Bronchial epithelial cell (primary cell): ENCODE measurements around the gene LEF1. TPM values are rescaled to one million over a fixed set of nuclear protein-coding genes. Genes with fewer than 3 reads are reported as not detected.

Experiments
- DNase-seq: peaks from one replicate; pipeline ENCODE4 v3.0.0-alpha.2; 2010; ENCODE audit warnings: low read depth
- FAIRE-seq: peaks from 2 replicates; lab custom pipeline; 2011; peaks lifted over from hg19 to GRCh38; lab: Jason Lieb, UNC
- H3K27me3 ChIP-seq: 2 replicates; pipeline ENCODE4 v1.5.1; 2011; ENCODE audit warnings: low read length; ENCODE audit not compliant: control insufficient read depth, insufficient read depth
- H3K36me3 ChIP-seq: 2 replicates; pipeline ENCODE4 v1.5.1; 2011; ENCODE audit warnings: low read length; ENCODE audit not compliant: control insufficient read depth, insufficient read depth
- H3K4me3 ChIP-seq: 2 replicates; pipeline ENCODE4 v1.5.1; 2011; ENCODE audit warnings: mild to moderate bottlenecking, low read depth, low read length, control low read depth
- CTCF ChIP-seq: IDR thresholded peaks from 2 replicates; pipeline ENCODE4 v1.5.1; 2011; ENCODE audit warnings: mild to moderate bottlenecking, moderate library complexity, low read length, control low read depth, inconsistent platforms; ENCODE audit not compliant: insufficient read depth, severe bottlenecking
- total RNA-seq: library from RNA; depleted of rRNA; stranded (reverse); fragments of >200 nt; gene quantifications from 2 replicates; pipeline ENCODE4 v1.2.1, GENCODE V29; 2014

The LEF1 gene
- total RNA-seq, 1 donor from 2014 or later = not detected

GRCh38 chr4:108070775-108071174 lies 98.0 kb downstream of the LEF1 start:
- Histone ChIP-seq H3K27me3 (peaks cover 3% of the 10 kb centered on the region), H3K36me3 (no peaks in the 10 kb centered on the region), H3K4me3 (no peak overlapping the region)
- no peak for FAIRE-seq
- no peak for TF ChIP-seq CTCF
- DNase-seq = no peak

GRCh38 chr4:108068442-108068841 lies 100.3 kb downstream of the LEF1 start:
- TF ChIP-seq CTCF = no peak
- no peak for DNase-seq
- H3K36me3 ChIP-seq = no peaks in the 10 kb centered on the region
- H3K4me3 ChIP-seq = no peak overlapping the region
- no peak for FAIRE-seq
- peaks cover 3% of the 10 kb centered on the region for H3K27me3 ChIP-seq

- DNase-seq (no peak), FAIRE-seq (no peak)
- H3K4me3 ChIP-seq = no peak overlapping the region
- no peaks in the 10 kb centered on the region for H3K27me3 ChIP-seq
- no peaks in the 10 kb centered on the region for H3K36me3 ChIP-seq
- no peak for TF ChIP-seq CTCF
Measured at GRCh38 chr4:108060686-108061321, 107.9 kb downstream of the LEF1 start.

GRCh38 chr4:108060164-108060563 lies 108.6 kb downstream of the LEF1 start:
- TF ChIP-seq CTCF = peak; percentile 26
- FAIRE-seq = no peak
- H3K4me3 ChIP-seq = no peak overlapping the region
- no peaks in the 10 kb centered on the region for H3K36me3 ChIP-seq
- DNase-seq = peak; percentile 49
- no peaks in the 10 kb centered on the region for H3K27me3 ChIP-seq

- no peaks in the 10 kb centered on the region for H3K27me3 ChIP-seq
- FAIRE-seq (no peak), DNase-seq (peak; percentile 74)
- no peaks in the 10 kb centered on the region for H3K36me3 ChIP-seq
- no peak overlapping the region for H3K4me3 ChIP-seq
- no peak for TF ChIP-seq CTCF
Measured at GRCh38 chr4:108058685-108059440, 109.9 kb downstream of the LEF1 start.

GRCh38 chr4:108056418-108056817 lies 112.3 kb downstream of the LEF1 start:
- Histone ChIP-seq H3K27me3 (no peaks in the 10 kb centered on the region), H3K4me3 (no peak overlapping the region), H3K36me3 (no peaks in the 10 kb centered on the region)
- peak; percentile 85 for FAIRE-seq
- no peak for DNase-seq
- TF ChIP-seq CTCF = no peak
